Thyroid gland (tissue), 4 donors: ENCODE data around the gene RHOV.

Experiments
- POLR2A ChIP-seq, 2 donors: fragments of 450-650 bp; IDR thresholded peaks; one replicate each; pipeline ENCODE4 v1.6.1; 2017; ENCODE audit warnings: antibody characterized with exemption in 2 of 2, mild to moderate bottlenecking in 2 of 2, moderate library complexity in 1 of 2
- TF ChIP-seq, protein P1 (sequence below), 6 experiments: fragments of 200-600 bp in 3 of 6; fragments of 450-650 bp in 3 of 6; sonication (generic) in 3 of 6; IDR thresholded peaks; one replicate each; pipeline ENCODE4 v1.5.1; 2016 to 2019; ENCODE audit warnings: antibody characterized with exemption in 6 of 6, mild to moderate bottlenecking in 2 of 6, inconsistent platforms in 1 of 6, moderate library complexity in 1 of 6

DNA sequence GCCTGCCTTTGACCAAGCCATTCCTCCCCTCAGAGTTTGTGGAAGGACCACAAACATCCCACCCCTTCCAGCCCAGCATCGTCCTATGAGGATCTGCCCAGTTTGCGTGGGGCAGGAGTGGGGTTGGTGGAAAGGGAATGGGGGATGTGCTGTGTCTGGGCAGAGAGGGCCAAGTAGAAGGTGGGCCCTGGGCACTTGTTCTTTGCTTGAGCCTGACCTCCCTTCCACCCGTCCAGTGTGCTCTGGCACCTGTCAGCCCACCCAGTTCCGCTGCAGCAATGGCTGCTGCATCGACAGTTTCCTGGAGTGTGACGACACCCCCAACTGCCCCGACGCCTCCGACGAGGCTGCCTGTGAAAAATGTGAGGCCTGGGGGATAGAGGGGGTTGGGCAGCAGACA, 19.9 kb downstream of the RHOV start:
- TF ChIP-seq, protein P1, sequence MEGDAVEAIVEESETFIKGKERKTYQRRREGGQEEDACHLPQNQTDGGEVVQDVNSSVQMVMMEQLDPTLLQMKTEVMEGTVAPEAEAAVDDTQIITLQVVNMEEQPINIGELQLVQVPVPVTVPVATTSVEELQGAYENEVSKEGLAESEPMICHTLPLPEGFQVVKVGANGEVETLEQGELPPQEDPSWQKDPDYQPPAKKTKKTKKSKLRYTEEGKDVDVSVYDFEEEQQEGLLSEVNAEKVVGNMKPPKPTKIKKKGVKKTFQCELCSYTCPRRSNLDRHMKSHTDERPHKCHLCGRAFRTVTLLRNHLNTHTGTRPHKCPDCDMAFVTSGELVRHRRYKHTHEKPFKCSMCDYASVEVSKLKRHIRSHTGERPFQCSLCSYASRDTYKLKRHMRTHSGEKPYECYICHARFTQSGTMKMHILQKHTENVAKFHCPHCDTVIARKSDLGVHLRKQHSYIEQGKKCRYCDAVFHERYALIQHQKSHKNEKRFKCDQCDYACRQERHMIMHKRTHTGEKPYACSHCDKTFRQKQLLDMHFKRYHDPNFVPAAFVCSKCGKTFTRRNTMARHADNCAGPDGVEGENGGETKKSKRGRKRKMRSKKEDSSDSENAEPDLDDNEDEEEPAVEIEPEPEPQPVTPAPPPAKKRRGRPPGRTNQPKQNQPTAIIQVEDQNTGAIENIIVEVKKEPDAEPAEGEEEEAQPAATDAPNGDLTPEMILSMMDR (IDR thresholded peaks at IDR 0.05): no peak
- TF ChIP-seq POLR2A (IDR thresholded peaks at IDR 0.05): no peak
